Fibroblast of skin of back (primary cell): Measurements from ENCODE around the gene BBLN. TPM values are rescaled to one million over a fixed set of nuclear protein-coding genes. Genes with fewer than 3 reads are reported as not detected.
"Not testable (repeated sequence)": the region's sequence is repeated elsewhere in the genome, so short reads cannot be mapped to it uniquely, and the experiment has no call there.

ENCODE experiments used
- DNase-seq: peaks from one replicate; pipeline ENCODE4 v3.0.0-alpha.2; 2013
- polyA plus RNA-seq, 2 experiments: library from polyadenylated mRNA; unstranded; fragments of 120-200 nt; gene quantifications; one replicate each; pipeline ENCODE4 v1.2.1, GENCODE V29; 2013; ENCODE audit not compliant: insufficient read length in 2 of 2

Gene BBLN, protein sequence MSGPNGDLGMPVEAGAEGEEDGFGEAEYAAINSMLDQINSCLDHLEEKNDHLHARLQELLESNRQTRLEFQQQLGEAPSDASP
- 44.5 TPM for polyA plus RNA-seq (2013, experiment 1 of 2; ENCODE audit: insufficient read length)
- polyA plus RNA-seq (2013, experiment 2 of 2; ENCODE audit: insufficient read length) = 42.5 TPM

DNA sequence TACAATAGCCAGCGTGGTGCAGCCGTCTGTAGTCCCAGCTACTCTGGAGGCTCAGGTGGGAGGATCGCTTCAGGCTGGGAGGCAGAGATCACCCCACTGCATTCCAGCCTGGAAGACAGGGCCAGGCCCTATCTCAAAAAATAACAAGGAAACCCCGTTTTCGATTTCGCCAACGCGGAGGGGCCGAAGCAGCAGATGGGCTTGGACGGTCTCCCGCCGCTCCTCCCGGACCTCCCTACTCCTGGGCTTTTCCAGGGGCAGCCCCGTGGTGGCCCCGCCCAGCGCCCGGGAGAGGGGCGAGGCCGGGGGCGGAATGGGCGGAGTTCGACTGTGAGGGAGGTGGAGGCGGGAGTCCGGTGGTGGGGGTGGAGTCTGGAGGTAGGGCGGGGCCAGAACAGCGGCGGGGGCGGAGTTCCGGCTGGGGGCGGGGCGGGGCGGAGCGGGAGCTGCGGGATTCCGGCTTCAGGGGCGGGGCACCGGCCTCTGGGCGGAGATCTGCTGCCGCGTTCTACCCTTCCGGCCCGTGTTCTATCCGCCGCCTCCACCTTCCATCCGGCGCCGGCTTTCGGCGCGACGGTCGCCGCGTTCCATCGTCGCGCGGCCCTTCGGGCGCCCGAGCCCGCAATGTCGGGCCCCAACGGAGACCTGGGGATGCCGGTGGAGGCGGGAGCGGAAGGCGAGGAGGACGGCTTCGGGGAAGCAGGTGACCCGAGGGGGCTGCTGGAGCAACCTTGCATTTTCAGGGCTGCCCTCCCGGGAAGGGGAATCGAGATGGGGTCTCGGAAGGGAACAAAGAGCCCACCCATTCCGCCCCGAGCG, at the start of gene BBLN:
Gene BBLN, plus strand, starts transcription at position 482 of the 819 bp plus-strand sequence. Its CDS starts 143 bp downstream, at position 625.
- DNase-seq = peak; percentile 91

DNA sequence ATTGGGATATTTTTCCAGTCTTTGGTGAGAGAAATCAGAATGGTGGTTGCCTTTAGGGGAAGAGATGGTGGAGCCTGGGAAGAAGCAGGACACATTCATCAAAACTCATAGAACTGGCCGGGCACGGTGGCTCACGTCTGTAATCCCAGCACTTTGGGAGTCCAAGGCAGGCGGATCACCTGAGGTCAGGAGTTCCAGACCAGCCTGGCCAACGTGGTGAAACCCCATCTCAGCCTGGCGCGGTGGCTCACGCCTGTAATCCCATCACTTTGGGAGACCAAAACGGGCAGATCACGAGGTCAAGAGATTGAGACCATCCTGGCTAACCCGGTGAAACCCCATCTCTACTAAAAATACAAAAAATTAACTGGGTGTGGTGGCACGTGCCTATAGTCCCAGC, 48.3 kb upstream of the BBLN start:
- DNase-seq = not testable (repeated sequence)

DNA sequence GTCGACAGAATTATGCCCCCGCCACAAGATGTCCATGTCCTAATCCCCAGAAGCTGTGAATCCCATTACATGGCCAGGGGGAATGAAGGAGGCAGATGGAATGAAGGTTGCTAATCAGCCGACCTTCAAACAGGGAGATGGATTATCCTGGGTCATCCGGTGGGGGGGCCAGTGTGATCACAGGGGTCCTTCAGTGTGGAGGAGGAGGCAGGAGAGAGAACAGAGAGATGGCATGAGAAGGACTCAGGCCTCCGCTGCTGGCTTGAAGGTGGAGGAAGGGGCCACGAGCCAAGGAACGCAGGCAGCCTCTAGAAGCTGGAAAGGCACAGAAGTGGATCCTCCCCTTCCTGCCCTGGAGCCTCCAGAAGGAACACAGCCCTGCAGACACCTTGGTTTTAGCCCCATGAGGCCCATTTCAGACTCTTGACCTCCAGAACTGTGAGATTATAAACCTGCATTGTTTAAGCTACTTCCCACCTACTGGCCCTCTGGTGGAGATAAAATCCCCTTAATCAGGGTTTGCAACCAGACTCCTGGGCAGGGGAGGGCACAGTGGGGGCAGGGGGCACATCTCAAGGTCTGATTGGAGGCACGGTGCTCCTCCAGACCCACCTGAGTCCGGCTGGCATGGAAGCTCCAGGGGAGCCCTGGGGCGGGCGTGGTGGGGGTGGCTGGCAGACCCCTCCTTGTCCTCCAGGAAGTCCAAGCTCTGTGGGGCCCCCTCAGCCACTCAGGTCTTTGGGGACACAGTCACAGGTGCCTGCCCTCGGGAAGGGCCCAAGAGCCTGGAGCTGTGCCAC, 46.3 kb upstream of the BBLN start:
- DNase-seq = no peak

DNA sequence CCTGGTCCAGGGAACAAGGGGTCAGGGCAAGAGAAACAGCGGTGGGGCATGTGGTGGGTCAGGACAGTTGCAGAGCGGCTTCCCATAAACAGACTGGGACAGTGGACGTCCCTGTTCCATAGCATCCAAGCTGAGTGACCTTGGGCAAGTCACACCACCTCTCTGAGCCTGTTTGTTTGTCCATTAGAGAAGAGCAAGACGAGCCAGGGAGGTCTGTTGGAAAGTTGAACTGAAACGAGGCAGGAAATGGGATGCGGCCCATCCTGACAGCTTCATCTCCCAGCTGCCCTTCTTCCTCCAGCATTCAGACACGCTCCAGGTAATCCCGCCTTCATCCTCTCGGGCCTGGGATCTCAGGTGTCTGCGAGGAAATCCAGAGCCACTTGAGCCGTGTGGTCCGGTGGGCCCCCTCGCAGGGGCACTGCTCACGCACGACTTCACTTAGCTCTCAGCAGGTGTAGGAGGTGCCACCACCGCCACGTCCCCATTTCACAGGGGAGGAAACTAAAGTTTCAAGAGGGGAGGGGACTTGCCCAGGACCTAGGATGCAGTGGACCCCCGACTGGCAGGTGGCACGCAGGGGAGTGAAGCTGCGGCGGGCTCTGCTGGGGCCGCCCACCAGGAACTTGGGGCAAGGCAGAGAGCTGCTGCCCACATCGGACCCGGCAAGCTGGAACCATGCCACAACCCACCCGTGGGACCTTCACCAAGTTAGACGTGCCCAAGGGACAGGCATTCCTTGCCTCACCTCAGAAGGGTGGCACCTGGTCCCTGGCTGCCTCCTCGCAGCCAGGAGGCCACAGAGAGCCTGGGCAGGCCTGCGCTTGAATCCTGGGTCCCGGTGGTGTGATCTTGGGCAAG, 45.5 kb upstream of the BBLN start:
- no peak for DNase-seq

DNA sequence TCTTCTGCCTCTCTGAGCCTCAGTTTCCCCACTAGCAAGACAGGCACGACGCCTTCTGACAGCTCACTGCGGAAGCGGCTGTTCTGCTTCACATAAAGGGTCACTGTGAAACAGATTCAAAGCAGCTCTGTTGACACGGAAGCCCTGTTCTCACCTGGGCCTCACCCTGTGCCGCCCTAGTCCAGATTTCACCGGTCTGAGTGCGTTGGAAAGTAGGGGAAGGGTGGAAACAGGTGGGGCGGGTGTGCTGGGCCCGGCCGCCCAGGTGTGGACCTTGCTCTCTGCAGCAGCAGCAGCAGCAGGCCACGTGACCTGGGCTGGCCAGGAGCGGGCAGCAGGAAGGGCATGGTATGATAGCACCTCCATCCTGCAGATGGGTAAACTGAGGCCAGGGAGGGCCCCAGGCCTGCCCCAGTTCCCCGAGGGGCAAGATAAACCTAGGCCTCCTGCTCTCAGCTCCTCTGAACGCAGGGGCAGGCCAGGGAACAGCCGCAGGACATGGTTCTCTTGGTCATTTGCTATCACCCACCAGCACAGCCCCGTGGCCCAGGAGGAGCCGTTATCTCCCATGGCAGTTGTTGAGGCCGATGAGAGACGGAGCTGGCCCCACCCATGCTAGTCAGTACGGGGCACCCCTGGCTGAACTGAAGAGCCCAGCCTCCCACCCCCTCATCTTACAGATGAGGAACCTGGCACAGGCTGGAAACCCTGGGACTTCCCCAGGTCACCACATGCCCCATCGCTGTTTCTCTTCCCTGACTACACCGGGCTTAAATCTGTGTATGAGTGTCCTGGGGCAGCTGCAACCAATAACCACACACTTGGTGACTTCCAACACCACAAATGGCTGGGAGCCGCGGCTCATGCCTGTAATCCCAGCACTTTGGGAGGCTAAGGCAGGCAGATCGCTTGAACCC, 44.6 kb upstream of the BBLN start:
- no peak for DNase-seq

DNA sequence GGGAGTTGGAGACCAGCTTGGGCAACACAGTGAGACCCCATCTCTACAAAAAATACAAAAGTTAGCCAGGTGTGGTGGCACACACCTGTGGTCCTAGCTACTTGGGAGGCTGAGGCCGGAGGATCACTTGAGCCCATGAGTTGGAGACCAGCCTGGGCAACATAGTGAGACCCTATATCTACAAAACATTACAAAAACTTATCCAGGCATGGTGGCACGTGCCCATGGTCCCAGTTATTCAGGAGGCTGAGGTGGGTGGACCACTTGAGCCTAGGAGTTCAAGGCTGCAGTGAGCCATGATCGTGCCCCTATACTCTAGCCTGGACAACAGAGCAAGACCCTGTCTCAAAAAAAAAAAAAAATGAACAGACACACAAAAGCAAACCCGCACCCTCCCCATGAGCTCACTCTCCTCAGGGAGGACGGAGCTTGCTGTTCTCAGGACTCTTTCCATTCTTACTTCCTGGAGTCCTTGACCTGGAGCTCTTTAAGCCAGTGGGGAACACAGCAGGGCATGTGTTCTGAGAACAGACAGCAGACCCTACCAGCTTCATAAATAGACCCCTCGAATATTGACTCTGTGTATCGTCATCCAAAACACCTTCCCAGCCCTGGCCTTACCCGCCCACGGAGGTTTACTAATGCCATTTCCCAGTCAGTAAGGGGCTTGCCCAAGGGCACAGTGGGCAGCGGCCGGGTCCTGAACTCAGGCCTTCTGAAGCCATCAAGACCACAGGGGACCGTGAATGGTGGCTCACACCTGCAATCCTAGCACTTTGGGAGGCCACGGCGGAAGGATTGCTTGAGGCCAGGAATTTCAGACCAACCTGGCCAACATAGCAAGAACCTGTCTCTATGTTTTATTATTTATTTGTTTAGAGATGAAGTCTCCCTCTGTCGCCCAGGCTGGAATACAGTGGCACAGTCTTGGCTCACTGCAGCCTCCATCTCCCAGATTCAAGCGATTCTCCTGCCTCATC, 43.7 kb upstream of the BBLN start:
- no peak for DNase-seq

DNA sequence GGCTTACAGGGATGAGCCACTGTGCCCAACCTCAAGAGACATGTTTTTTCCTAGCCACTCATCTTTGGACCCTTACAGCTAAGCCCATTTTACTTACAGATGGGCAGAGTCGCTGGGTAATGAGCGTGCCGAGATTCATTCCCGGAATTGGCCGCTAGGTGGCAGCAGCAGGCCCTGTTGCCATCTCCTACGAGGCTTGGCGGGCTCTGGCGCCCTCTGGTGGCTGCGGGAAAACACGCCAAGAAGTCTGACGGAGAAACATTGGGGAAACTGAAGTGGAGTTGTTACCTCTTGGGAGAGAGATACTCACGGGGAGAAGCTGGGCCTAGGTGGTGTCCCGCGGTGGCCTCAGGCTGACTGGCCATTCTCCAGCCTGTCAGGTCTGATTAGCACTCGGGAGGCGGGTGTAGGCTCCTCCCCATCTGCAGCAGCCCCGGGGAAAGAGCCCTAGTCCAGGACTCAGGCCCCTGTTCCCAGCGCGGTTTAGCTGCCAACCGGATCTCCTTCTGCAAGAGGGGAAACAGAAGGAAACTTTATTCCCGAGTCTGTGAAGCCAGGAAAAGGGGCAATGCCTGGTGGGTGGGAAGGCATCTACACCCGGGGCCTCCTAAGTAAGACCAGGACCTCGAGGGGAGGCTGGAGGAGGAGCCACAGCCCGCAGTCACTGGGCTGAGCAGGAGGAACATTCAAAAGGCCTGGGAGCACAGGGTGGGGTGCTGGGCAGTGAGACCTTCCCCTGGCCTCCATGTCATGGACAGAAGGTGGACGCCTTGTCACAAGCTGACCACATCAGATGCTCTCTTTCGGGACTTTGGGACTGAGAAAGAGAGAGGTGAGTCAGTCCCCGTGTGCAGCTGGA, 42.2 kb upstream of the BBLN start:
- DNase-seq = peak; percentile 77

DNA sequence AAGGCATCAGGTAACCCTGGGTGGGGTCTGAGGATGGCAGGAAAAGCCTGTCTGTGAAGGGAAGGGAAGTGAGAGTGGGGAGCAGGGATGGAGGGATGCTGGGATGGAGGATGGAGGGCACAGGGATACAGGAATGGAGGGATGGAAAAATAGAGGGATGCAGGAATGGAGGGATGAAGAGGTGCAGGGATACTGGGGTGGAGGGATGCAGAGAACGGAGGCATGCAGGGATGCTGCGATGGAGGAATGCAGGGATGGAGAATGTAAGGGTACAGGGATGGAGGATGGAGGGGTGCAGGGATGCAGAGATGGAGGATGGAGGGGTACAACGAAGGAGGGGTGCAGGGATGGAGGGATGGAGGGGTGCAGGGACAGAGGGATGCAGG, 41.6 kb upstream of the BBLN start:
- no peak for DNase-seq

DNA sequence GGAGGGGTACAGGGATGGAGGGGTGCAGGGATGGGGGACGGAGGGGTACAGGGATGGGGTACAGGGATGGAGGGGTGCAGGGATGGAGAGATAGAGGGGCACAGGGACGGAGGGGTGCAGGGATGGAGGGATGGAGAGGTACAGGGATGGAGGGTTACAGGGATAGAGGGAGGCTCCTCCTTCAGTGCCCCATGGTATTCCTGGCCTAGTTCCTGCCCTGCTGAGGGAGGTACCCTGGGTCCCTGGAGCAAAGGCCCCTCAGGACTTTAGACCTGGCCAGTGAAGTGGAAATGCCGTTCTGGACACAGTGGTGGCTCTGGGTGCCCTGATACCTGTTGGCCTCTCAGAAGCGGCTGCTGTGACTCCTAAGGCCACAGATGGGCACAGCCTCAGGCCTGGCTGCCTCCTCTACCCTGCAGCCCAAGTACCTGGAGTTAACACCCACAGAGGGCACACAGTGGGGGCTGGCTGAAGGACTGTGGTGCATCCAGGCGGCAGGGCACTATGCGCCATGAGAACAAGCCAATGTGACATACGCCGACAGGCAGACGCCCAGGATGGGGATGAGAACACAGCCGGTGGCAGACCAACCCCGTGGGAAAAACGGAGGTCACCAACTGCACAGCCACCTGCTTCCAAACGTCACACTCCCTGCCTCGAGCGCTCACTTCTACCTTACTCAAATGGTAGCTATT, 40.9 kb upstream of the BBLN start:
- no peak for DNase-seq

DNA sequence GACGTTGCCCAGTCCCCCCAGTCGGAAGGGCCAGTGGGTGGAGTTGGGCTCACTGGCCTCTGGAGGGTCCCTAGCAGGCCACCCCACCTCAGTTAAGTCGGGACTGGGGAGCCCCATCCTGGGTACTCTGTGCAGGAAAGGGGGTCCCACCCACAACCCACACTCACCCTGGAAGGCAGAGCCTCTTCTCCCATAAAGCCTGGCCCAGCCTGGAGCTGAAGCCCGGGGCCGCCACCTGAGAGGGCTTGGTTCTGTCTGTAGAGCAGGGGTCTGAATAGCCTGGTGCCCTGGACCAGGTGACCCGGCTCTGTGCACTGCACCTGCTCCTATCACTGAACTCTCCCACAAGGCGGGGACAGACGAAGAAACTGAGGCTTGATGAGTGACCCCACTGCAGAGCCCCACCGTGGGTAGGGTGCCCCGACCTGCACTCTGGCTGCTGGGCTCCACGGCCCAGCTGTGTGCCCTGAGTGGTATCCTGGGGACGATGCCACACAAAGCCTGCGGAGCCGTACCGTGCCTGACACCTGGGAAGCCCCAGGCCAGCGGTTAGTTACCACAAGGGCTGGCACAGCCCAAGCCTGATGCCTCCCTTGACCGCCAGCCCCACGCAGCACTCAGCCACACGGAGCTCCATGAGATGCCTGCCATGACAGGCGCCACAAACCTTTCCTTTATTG, 39.9 kb upstream of the BBLN start:
- DNase-seq = no peak

DNA sequence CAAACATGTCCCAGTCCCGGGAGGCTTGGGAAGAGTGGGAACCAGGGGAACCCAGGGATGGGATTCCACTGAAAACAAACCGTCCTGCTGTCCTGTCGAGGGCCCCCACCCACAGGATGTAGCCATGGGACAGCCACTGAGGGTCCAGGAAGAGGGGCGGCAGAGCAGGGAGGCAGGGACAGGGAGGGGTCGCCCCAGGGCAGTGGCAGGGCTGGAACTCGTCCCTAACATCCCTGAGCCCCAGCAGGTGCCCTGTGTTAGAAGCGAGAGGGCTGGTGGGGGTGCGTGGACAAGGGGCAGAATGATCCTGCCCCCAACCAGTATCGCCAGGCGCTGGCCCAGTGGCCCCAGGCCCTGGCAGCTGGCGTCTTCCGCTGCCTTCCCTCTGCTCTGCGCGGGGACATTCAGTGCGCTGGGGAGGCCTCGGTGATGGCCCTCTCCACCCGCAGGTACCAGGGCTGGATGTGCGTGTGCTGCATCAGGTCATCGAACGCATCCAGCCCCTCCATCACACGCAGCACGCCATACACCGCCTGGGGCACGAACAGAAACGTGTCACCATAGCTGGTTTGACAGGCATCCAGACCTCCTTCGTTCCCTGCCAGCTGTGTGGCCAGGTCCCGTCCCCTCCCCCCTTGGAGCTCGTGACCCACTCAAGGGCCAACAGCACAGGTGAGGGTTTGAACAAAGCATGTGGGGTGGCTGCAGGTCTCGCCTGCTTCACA, 39.2 kb upstream of the BBLN start:
- DNase-seq = no peak

DNA sequence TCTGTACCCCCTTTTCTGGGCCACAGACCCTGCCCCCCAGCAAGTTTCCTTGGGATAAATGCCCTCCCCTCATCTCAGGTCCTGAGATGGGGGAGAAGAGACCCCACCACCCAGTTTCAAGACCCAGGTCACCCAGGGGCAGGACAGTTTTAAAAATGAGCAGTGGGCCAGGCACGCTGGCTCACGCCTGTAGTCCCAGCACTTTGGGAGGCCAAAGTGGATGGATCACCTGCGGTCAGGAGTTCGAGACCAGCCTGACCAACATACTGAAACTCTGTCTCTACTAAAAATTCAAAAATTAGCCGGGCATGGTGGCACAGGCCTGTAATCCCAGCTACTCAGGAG, 38.6 kb upstream of the BBLN start:
- no peak for DNase-seq

DNA sequence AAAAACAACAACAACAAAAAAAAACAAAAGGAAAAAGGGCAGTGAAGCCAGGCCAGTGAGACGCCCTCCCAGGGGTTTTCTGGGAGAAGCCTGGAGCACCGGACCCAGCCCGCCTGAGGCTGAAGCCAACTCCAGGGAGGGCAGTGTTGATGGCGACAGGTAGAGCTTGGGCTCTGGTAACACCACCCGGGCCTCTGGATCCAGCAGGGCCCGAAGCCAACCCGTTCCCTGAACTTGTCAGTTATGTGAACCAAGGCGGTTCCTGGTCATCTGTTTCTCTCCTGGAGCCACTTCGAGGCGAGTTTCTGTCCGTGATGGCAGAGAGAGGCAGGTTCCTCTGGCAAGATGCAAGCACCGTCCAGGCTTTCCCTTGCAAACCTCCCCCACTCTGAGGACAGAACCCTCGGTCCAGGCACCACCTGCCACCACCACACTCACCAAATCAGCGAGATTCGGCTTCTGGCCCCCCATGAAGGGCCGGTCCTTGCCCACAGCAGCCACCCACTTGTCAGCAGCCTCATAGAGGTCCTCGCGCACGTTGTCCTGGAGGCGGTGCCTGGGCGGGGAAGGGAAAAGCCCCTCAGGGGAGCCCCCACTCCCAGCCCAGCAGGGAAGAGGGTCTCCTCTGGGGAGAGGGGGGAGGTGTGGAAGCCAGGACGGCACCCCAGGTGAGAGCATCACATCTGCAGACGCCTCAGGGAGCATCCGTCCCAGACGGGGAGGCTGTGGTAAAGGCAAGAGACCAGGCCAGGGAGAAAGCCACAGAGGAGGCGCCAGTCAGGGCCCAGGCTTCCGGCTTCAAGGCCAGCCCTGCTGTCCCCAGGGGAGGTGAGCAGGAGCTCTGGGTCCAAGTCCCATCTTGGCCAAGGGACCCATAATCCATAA, 37.9 kb upstream of the BBLN start:
- DNase-seq = no peak

DNA sequence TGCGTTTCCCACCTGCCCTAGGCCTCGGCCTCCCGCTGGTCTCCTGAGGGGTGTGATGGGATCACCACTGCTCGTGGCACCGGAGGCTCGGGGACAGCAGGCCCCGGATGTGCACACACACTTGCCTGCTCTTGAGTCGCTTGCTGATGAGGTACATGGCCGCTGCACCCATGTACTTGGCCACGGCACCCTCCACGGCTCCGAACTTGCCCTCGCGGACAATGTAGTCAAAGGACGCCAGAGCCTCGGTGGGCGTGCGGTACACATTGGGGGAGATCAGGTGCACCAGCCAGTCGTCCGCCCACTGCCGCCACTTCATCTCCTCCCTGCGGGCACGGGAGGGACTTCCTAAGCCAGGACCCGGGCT, 37.3 kb upstream of the BBLN start:
- no peak for DNase-seq

DNA sequence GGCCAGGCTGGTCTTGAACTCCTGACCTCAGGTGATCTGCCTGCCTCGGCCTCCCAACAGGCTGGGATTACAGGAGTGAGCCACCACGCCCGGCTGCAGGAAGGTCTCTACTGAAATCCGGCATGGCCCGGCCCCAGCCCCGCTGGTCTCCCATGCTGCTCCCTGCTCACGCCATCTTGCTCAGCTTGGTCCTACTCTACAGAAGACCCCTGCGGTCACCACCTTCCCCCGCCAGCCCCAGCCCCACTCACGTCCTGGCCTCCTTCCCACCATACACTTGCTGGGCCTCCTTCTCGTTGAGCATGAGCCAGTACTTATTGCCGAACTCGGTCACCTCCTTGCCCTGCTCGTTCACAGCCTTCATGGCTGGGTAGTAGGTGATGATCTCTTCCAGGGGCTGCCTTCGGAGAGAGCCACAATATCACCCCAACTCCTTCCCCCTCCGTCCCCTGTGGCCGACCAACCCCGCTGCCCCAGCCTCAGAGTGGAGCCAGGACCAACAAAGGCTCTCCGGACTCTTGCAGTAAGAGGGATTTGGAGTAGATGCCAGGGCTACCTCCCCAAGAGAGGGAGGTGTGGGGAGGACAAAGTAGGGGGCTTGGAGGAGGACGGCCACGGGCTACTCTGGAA, 36.5 kb upstream of the BBLN start:
- no peak for DNase-seq

DNA sequence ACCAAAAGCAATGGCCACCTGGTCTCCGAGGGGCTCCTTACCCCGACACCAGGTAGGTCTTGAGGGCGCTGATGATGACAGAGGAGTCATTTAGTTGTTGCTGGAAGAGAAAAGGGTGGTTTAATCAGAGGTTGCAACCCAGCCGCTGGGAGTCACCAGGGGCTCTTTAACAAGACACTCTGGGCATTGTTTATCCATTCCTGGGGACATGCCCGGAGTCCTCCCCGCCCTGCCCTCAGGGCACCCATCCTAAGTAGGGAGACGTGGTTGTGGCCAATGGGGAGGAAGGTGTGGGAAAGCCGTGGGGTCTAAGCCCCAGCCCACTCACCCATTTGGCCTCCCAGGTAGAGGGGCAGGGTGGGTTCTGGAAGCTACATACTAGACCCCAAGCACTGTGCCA, 35.6 kb upstream of the BBLN start:
- DNase-seq = no peak
